K562 (cell line): Measurements from ENCODE around the gene ZNF512B. TPM values are rescaled to one million over a fixed set of nuclear protein-coding genes. Genes with fewer than 3 reads are reported as not detected.

ENCODE experiments used
- CSDE1 ChIP-seq, 2 experiments: fragments of 450-650 bp; IDR thresholded peaks; 2 replicates each; pipeline ENCODE4 v1.6.1; 2016; ENCODE audit warnings: mild to moderate bottlenecking in 1 of 2
- EP400 ChIP-seq: fragments of 450-650 bp; IDR thresholded peaks from 2 replicates; pipeline ENCODE4 v1.6.1; 2017; ENCODE audit warnings: antibody characterized with exemption, mild to moderate bottlenecking, moderate library complexity
- FOXK2 ChIP-seq, 2 experiments: fragments of 450-650 bp; IDR thresholded peaks in 1 of 2; conservative IDR thresholded peaks in 1 of 2; 2 replicates each; pipeline ENCODE4 v1.6.1; 2016; ENCODE audit warnings: low read depth in 2 of 2, mild to moderate bottlenecking in 1 of 2
- GABPB1 ChIP-seq: sonication (generic); formaldehyde crosslinking; IDR thresholded peaks from 2 replicates; pipeline ENCODE4 v1.8.0; 2022; ENCODE audit warnings: mild to moderate bottlenecking, missing genetic modification reagents
- HSF4 ChIP-seq: fragments of 250-450 bp; sonication (Bioruptor Pico); IDR thresholded peaks from 2 replicates; pipeline ENCODE4 v2.1.2; 2022; ENCODE audit warnings: mild to moderate bottlenecking, moderate library complexity, borderline replicate concordance
- NELFE ChIP-seq: IDR thresholded peaks from 2 replicates; pipeline ENCODE4 v1.6.1; 2011; ENCODE audit warnings: mild to moderate bottlenecking; ENCODE audit not compliant: insufficient read depth, insufficient read length
- PHB ChIP-seq: fragments of 250-450 bp; sonication (Bioruptor Pico); IDR thresholded peaks from 2 replicates; pipeline ENCODE4 v1.5.0; 2021
- PHB2 ChIP-seq: fragments of 450-650 bp; IDR thresholded peaks from 2 replicates; pipeline ENCODE4 v1.6.1; 2017; ENCODE audit warnings: low read depth
- PML ChIP-seq: IDR thresholded peaks from 2 replicates; pipeline ENCODE4 v1.6.1; 2012; ENCODE audit warnings: low read length, inconsistent platforms
- POLR3A ChIP-seq: IDR thresholded peaks from 2 replicates; pipeline ENCODE4 v1.6.1; 2011; ENCODE audit warnings: borderline replicate concordance, mild to moderate bottlenecking, moderate library complexity; ENCODE audit not compliant: insufficient read length, insufficient read depth; ENCODE audit errors: extremely low read depth
- RBM22 ChIP-seq: fragments of 200-400 bp; formaldehyde crosslinking; IDR thresholded peaks from 2 replicates; pipeline ENCODE4 v1.6.1; 2018; ENCODE audit warnings: low read length, low read depth; ENCODE audit not compliant: poor library complexity, severe bottlenecking
- SOX6 ChIP-seq: fragments of 450-650 bp; IDR thresholded peaks from 2 replicates; pipeline ENCODE4 v1.6.1; 2014; ENCODE audit warnings: mild to moderate bottlenecking
- TAF15 ChIP-seq: fragments of 200-400 bp; formaldehyde crosslinking; IDR thresholded peaks from 2 replicates; pipeline ENCODE4 v1.6.1; 2017; ENCODE audit warnings: mild to moderate bottlenecking, low read depth, low read length, moderate library complexity
- U2AF2 ChIP-seq: fragments of 200-400 bp; formaldehyde crosslinking; optimal IDR thresholded peaks from 2 replicates; pipeline ENCODE3; 2017; ENCODE audit warnings: low read depth, mild to moderate bottlenecking, low read length
- ZBTB8A ChIP-seq: fragments of 450-650 bp; IDR thresholded peaks from 2 replicates; pipeline ENCODE4 v1.6.1; 2018; ENCODE audit warnings: mild to moderate bottlenecking, moderate library complexity; ENCODE audit not compliant: partially characterized antibody
- ZC3H8 ChIP-seq: fragments of 450-650 bp; IDR thresholded peaks from 2 replicates; pipeline ENCODE4 v1.6.1; 2017
- ZNF699 ChIP-seq: fragments of 250-450 bp; sonication (Bioruptor Pico); IDR thresholded peaks from 2 replicates; pipeline ENCODE4 v1.8.0; 2021; ENCODE audit warnings: mild to moderate bottlenecking, moderate library complexity; ENCODE audit not compliant: insufficient replicate concordance
- polyA plus RNA-seq, 8 experiments: library from polyadenylated mRNA; depleted of rRNA in 4 of 8; stranded (reverse) in 5 of 8; unstranded in 3 of 8; fragments of >200 nt; fragmentation: Nextera tagmentation in 2 of 8; fragmentation: Illumina TruSeq in 1 of 8; extraction: Ambion mirVana in 2 of 8; extraction: Trizol in 1 of 8; gene quantifications; 2 replicates each; pipeline versions ENCODE4 v1.2.1 to v1.2.3, GENCODE V29; 2011 to 2014; ENCODE audit warnings: inconsistent platforms in 1 of 8, missing spikeins in 1 of 8
- total RNA-seq, 7 experiments: library from RNA; depleted of rRNA in 6 of 7; stranded (reverse); fragments of >200 nt in 6 of 7; fragmentation: Illumina TruSeq in 2 of 7; extraction: Trizol in 2 of 7; gene quantifications; 2 replicates each; pipeline versions ENCODE4 v1.2.1 to v1.2.3, GENCODE V29; 2011 to 2021; ENCODE audit warnings: low replicate concordance in 1 of 7
- TF ChIP-seq, protein P1 (sequence below): fragments of 250-450 bp; sonication (Bioruptor Pico); IDR thresholded peaks from 2 replicates; pipeline ENCODE4 v1.8.0; 2021; ENCODE audit warnings: mild to moderate bottlenecking, moderate library complexity
- TF ChIP-seq, protein P2 (sequence below): fragments of 250-450 bp; sonication (Bioruptor Pico); IDR thresholded peaks from 2 replicates; pipeline ENCODE4 v1.9.0; 2021; ENCODE audit warnings: mild to moderate bottlenecking, inconsistent platforms
- TF ChIP-seq, protein P3 (sequence below): fragments of 150-350 bp; IDR thresholded peaks from 2 replicates; pipeline ENCODE4 v1.6.1; 2014; ENCODE audit warnings: low read depth, mild to moderate bottlenecking, low read length, borderline replicate concordance
- TF ChIP-seq, protein P4 (sequence below): sonication (generic); formaldehyde crosslinking; IDR thresholded peaks from 2 replicates; pipeline ENCODE4 v1.8.1; 2023; ENCODE audit warnings: mild to moderate bottlenecking, missing genetic modification reagents

ZNF512B gene
- total and polyA plus RNA-seq, 9 of the 15 experiments (the other 6 are each of a cell fraction or from before 2014, with no cell fraction given), result 0.01 to 27.8 (median 8.2) TPM

DNA sequence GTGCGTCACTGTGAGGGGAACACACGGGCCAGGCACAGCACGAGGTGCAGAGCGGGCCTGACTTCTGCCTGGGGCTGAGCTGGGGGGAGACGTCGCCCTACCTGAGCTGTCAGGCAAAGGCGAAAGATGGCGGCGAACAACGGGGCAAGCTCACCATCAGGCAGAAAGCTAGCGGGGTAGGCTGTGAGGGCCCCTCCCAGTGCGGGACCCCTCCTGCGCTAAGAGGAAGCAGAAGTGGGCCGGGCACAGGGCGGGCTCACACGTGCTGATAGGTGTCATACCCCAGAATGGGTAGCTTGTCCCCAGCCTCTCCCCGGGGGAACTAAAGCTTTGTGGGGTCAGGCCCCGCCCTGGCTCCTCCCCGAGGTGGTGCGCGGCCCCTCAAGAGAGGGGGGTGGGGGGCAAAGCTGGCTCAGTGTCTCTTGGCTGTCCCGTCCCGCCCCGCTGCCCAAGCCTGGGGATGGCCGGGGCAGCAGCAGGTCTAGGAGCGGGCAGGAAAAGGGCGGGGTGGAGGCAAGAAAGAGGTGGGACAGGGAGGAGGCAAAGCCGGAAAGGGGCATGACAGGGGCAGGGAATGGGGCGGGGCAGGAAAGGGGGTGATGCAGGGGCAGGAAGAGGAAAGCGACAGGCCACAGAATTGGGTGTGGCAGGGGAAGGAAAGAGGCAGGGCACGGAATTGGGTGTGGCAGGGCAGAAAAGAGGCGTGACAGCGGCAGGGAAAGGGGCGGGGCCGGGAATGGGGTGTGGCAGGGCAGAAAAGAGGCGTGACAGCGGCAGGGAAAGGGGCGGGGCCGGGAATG is 28.2 kb downstream of the ZNF512B start (continued):
- TF ChIP-seq, protein P1, sequence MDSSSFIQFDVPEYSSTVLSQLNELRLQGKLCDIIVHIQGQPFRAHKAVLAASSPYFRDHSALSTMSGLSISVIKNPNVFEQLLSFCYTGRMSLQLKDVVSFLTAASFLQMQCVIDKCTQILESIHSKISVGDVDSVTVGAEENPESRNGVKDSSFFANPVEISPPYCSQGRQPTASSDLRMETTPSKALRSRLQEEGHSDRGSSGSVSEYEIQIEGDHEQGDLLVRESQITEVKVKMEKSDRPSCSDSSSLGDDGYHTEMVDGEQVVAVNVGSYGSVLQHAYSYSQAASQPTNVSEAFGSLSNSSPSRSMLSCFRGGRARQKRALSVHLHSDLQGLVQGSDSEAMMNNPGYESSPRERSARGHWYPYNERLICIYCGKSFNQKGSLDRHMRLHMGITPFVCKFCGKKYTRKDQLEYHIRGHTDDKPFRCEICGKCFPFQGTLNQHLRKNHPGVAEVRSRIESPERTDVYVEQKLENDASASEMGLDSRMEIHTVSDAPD, result no peak
- TF ChIP-seq SOX6, result no peak
- TF ChIP-seq POLR3A, result no peak
- TF ChIP-seq NELFE, result no peak
- peak; percentile 70; the same call in 1 of the 2 replicates for TF ChIP-seq GABPB1 (CRISPR knock-in tag)
- TF ChIP-seq, protein P2, sequence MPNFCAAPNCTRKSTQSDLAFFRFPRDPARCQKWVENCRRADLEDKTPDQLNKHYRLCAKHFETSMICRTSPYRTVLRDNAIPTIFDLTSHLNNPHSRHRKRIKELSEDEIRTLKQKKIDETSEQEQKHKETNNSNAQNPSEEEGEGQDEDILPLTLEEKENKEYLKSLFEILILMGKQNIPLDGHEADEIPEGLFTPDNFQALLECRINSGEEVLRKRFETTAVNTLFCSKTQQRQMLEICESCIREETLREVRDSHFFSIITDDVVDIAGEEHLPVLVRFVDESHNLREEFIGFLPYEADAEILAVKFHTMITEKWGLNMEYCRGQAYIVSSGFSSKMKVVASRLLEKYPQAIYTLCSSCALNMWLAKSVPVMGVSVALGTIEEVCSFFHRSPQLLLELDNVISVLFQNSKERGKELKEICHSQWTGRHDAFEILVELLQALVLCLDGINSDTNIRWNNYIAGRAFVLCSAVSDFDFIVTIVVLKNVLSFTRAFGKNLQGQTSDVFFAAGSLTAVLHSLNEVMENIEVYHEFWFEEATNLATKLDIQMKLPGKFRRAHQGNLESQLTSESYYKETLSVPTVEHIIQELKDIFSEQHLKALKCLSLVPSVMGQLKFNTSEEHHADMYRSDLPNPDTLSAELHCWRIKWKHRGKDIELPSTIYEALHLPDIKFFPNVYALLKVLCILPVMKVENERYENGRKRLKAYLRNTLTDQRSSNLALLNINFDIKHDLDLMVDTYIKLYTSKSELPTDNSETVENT (CRISPR knock-in tag), result no peak
- TF ChIP-seq PHB2, result no peak
- TF ChIP-seq HSF4 (CRISPR knock-in tag), result no peak
- TF ChIP-seq TAF15, result no peak
- TF ChIP-seq, protein P3, sequence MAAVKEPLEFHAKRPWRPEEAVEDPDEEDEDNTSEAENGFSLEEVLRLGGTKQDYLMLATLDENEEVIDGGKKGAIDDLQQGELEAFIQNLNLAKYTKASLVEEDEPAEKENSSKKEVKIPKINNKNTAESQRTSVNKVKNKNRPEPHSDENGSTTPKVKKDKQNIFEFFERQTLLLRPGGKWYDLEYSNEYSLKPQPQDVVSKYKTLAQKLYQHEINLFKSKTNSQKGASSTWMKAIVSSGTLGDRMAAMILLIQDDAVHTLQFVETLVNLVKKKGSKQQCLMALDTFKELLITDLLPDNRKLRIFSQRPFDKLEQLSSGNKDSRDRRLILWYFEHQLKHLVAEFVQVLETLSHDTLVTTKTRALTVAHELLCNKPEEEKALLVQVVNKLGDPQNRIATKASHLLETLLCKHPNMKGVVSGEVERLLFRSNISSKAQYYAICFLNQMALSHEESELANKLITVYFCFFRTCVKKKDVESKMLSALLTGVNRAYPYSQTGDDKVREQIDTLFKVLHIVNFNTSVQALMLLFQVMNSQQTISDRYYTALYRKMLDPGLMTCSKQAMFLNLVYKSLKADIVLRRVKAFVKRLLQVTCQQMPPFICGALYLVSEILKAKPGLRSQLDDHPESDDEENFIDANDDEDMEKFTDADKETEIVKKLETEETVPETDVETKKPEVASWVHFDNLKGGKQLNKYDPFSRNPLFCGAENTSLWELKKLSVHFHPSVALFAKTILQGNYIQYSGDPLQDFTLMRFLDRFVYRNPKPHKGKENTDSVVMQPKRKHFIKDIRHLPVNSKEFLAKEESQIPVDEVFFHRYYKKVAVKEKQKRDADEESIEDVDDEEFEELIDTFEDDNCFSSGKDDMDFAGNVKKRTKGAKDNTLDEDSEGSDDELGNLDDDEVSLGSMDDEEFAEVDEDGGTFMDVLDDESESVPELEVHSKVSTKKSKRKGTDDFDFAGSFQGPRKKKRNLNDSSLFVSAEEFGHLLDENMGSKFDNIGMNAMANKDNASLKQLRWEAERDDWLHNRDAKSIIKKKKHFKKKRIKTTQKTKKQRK, result no peak
- TF ChIP-seq, protein P4, sequence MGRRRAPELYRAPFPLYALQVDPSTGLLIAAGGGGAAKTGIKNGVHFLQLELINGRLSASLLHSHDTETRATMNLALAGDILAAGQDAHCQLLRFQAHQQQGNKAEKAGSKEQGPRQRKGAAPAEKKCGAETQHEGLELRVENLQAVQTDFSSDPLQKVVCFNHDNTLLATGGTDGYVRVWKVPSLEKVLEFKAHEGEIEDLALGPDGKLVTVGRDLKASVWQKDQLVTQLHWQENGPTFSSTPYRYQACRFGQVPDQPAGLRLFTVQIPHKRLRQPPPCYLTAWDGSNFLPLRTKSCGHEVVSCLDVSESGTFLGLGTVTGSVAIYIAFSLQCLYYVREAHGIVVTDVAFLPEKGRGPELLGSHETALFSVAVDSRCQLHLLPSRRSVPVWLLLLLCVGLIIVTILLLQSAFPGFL (CRISPR knock-in tag), result no peak
- TF ChIP-seq ZBTB8A, result no peak
- no peak for TF ChIP-seq PHB (CRISPR knock-in tag)
- TF ChIP-seq PML, result no peak
- TF ChIP-seq FOXK2 (conservative IDR thresholded peaks at IDR 0.05 in 1 of 2, IDR thresholded peaks at IDR 0.05 in 1 of 2; ENCODE audit: low read depth in 2 of 2), result peak in 1 of 2 experiments; percentile 58; a peak in 1 of 4 replicates
- no peak for TF ChIP-seq CSDE1 (IDR thresholded peaks at IDR 0.05)
- no peak for TF ChIP-seq U2AF2
- TF ChIP-seq ZNF699 (CRISPR knock-in tag), result no peak
- TF ChIP-seq ZC3H8, result no peak
- peak; percentile 76 for TF ChIP-seq RBM22
- no peak for TF ChIP-seq EP400
